WERI-Rb-1 (cell line): ENCODE data around the gene PRPF6.
"Not testable (repeated sequence)": the region's sequence is repeated elsewhere in the genome, so short reads cannot be mapped to it uniquely, and the experiment has no call there.

Source experiments
- DNase-seq: peaks from one replicate; pipeline ENCODE4 v3.0.0-alpha.2; 2020
- H3K27ac ChIP-seq: fragments of 250-450 bp; sonication (Bioruptor Pico); 2 replicates; pipeline ENCODE4 v1.5.1; 2020; ENCODE audit warnings: mild to moderate bottlenecking, moderate library complexity
- H3K27me3 ChIP-seq: fragments of 250-450 bp; sonication (Bioruptor Pico); 2 replicates; pipeline ENCODE4 v1.5.1; 2021; ENCODE audit warnings: mild to moderate bottlenecking, low read depth, moderate library complexity; ENCODE audit not compliant: insufficient read depth, severe bottlenecking
- H3K36me3 ChIP-seq: fragments of 250-450 bp; sonication (Bioruptor Pico); 2 replicates; pipeline ENCODE4 v1.5.1; 2020; ENCODE audit warnings: mild to moderate bottlenecking, moderate library complexity
- H3K4me3 ChIP-seq: 2 replicates; pipeline ENCODE4 v1.5.1; 2011; ENCODE audit warnings: low read depth, mild to moderate bottlenecking, control low read depth, low read length
- H3K9me3 ChIP-seq: fragments of 250-450 bp; sonication (Bioruptor Pico); 2 replicates; pipeline ENCODE4 v1.5.1; 2021; ENCODE audit warnings: mild to moderate bottlenecking, moderate library complexity; ENCODE audit not compliant: severe bottlenecking
- TF ChIP-seq, protein P1 (sequence below): IDR thresholded peaks from 2 replicates; pipeline ENCODE4 v1.5.1; 2011; ENCODE audit warnings: low read depth, mild to moderate bottlenecking, control low read depth, inconsistent platforms, low read length

Gene PRPF6

DNA sequence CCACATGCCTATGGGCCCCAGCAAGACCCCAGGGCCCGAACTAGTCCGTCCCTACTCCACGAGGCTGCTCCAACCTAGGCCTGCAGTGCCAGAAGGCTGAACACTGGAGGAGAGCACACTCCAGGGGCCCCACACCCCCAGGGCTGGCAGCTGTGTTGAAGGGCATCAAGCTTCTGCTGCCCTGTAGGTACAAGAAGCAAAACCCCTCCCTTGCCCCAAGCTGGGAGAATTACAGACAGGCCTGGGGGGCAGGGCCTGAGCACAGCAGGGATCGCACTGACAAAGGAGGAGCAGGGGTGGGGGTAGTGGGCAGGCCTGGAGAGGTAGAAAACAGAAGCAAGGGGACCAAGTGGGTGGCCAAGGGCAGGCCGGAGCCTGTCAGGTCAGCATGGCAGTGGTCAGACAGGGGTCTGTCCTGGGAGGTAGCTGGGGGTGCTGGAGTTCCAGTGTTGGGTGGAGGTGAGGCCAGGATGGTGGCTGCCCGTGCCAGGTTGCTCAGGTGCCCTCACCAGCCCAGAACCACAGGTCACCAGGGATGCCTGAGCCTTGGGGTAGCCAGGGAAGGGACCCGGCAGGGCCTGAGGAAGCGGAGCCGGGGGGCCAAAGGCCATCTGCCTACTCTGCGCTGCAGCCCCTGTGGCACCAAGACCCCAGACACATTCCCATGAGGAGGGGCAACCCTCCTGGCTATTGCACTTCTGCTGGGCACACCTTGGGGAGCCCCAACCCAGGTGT is 21.8 kb upstream of the PRPF6 start:
- H3K27ac ChIP-seq, result no peak overlapping the region

DNA sequence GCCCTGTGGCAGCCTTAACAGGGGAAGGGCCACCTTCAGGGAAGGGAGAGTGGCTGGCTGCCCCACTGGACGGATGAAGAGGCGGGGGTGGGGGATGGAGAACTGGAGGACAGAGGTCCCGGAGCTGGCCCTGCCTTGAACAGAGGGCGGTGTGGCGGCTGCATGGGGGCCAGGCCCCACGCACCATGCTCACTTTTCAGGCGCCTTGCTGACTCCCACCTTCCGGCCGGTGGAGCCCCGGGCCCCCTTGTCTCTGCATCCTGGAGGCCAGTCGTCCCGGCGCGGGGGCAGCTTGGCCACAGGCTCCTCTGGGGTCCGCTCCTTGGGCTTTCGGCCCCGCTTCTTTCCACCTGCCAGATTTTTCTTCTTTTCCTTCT is 21.2 kb upstream of the PRPF6 start:
- TF ChIP-seq, protein P1, sequence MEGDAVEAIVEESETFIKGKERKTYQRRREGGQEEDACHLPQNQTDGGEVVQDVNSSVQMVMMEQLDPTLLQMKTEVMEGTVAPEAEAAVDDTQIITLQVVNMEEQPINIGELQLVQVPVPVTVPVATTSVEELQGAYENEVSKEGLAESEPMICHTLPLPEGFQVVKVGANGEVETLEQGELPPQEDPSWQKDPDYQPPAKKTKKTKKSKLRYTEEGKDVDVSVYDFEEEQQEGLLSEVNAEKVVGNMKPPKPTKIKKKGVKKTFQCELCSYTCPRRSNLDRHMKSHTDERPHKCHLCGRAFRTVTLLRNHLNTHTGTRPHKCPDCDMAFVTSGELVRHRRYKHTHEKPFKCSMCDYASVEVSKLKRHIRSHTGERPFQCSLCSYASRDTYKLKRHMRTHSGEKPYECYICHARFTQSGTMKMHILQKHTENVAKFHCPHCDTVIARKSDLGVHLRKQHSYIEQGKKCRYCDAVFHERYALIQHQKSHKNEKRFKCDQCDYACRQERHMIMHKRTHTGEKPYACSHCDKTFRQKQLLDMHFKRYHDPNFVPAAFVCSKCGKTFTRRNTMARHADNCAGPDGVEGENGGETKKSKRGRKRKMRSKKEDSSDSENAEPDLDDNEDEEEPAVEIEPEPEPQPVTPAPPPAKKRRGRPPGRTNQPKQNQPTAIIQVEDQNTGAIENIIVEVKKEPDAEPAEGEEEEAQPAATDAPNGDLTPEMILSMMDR, result no peak
- Histone ChIP-seq H3K27ac (no peak overlapping the region), H3K4me3 (no peak overlapping the region), H3K27me3 (no peaks in the 10 kb centered on the region), H3K9me3 (no peaks in the 10 kb centered on the region), H3K36me3 (peaks cover 10% of the 10 kb centered on the region)
- DNase-seq, result no peak

More for the DNA sequence above, 21.8 kb upstream of the PRPF6 start:
- Histone ChIP-seq H3K36me3 (peaks cover 10% of the 10 kb centered on the region), H3K27me3 (no peaks in the 10 kb centered on the region), H3K9me3 (no peaks in the 10 kb centered on the region), H3K4me3 (no peak overlapping the region)
- no peak for DNase-seq
- TF ChIP-seq, protein P1, result no peak

GRCh38 chr20:63960654-63961621 is 20.0 kb upstream of the PRPF6 start:
- H3K4me3 ChIP-seq, DNase-seq, H3K27me3 ChIP-seq, H3K27ac ChIP-seq, H3K36me3 ChIP-seq, H3K9me3 ChIP-seq: not testable (repeated sequence)

DNA sequence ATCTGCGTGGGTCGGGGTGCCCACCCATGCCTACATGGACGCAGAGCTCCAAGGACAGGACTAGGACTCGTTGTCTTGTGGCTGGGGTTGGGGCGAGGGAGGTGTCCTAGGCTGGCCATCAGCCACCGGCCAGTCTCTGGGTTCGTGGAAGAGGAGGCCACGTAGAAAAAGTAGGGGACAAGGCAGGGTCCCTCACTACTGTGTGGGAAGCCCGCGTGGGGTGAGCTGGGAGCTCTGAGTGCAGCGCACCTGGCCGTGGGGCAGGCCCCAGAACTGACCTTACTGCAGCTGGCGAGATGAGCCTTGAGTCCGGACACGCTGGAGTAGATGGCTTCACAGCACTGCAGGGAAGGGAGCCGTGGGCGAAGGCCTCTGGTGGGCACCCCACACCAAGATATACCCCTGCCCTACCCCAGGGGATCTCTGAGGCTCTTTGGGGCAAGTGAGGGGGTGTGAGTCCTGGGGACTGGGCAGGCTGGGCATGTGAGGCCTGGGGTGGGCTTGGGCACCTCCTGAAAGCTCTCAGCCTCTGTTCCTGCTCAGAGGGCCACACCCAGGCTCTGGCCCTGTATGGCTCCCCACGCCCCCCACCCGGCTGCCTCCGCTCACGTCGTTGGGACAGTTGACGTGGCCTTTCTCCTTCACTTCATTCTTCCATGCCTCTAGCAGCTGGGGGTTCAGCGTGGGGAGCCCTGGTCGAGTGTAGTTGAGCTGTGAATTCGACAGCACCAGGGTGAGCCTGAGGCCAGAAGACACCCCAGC is 19.1 kb upstream of the PRPF6 start:
- TF ChIP-seq, protein P1, result no peak
- no peak overlapping the region for H3K27ac ChIP-seq
- no peak for DNase-seq
- no peaks in the 10 kb centered on the region for H3K27me3 ChIP-seq
- peaks cover 15% of the 10 kb centered on the region for H3K36me3 ChIP-seq
- H3K4me3 ChIP-seq, result no peak overlapping the region
- no peaks in the 10 kb centered on the region for H3K9me3 ChIP-seq

DNA sequence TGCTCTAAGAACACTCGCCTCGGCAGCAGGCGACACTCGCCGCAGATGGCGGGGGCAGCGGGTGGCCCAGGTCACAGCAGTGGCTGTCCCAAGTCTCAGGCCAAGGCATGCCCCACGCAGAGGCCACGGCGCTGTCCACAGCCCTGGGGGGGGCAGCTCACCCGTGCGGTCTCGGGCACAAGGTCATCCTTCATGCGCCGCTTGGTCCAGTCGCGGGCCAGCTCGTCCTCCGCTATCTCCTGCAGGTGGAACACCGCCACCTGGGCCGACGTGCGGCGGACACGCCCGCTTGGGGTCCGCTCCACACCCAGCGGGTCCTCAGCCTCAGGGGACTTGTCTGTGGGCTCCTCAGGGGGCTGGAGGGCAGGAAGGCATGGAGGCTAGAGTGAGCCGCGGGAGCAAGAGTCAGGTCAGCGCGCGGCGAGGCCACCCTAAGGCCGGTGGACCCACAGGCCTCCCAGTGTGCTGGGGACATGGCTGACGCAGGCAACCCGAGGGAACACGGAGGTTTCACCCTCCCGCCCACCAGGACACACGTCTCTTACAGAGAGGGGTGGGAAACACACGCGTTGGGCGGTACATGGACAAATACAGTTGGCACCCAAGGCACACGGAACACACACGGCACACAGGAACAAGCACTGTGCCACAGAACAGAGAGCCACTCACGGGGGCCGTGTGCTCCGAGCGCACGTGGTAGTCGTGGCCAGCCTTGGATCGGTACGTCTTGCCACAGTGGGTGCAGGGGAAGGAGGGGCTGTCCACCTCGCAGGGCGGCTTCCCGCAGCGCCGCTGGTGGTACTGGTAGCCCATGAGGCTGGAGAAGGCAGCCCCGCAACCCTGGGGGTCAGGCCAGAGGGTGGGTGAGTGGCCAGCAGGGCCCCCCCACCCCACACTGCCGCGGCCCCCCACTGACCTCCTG is 18.2 kb upstream of the PRPF6 start:
- no peak overlapping the region for H3K4me3 ChIP-seq
- no peaks in the 10 kb centered on the region for H3K27me3 ChIP-seq
- H3K27ac ChIP-seq, result no peak overlapping the region
- peaks cover 15% of the 10 kb centered on the region for H3K36me3 ChIP-seq
- DNase-seq, result no peak
- H3K9me3 ChIP-seq, result no peaks in the 10 kb centered on the region
- TF ChIP-seq, protein P1, result no peak
